ENCODE measurements around the gene GPR32. TPM values are rescaled to one million over a fixed set of nuclear protein-coding genes. Genes with fewer than 3 reads are reported as not detected.

Gene GPR32
- total and polyA plus RNA-seq, 2 of the 8 experiments (the other 6 are each of a cell fraction or from before 2014, with no cell fraction given), result not detected

DNA sequence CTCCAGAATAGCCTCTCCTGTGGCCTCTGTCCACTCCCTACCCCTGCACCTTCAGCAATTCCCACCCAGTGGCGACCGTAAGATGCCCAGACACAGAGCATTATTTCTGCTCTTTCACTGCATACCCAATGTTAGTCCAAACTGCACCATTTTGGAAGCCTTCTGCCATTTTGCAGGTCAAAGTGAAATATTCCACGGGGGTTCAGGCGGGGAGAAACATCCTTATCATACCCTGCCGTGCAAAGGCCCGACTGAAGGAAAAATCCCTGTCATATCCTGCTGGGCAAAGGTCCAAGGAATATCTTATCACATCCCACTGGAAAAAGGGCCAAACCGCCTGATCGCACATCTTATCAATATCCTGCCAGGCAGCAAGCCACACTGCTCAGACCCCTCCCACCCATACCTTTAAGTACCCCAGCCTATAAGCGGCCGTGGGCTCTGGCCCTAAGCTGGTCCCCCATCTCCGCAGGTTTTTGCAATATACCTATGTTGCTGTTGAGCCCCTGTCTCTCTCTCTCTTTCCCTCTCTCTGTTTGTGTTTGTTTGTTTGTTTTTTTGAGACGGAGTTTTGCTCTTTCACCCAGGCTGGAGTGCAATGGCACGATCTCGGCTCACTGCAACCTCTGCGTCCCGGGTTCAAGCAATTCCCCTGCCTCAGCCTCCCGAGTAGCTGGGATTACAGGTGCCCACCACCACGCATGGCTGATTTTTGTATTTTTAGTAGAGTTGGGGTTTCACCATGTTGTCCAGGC lies 28.9 kb upstream of the GPR32 start:
- H2BK120ac ChIP-seq (replicated peaks; ENCODE audit: low read depth, low read length), result no peak overlapping the region
- no peak overlapping the region for H4K8ac ChIP-seq (ENCODE audit: extremely low read depth, insufficient read depth, low read length)
- no peak overlapping the region for H2BK12ac ChIP-seq (ENCODE audit: low read depth, low read length)
- H3K79me1 ChIP-seq (ENCODE audit: low read depth, low read length), result no peaks in the 10 kb centered on the region
- H3K9ac ChIP-seq (replicated peaks in 1 of 4; ENCODE audit: extremely low read depth in 1 of 4, low read depth in 3 of 4, low read length in 3 of 4), result no peak overlapping the region
- H3K14ac ChIP-seq (ENCODE audit: insufficient read length), result no peak overlapping the region
- POLR2A ChIA-PET (ENCODE audit: partially characterized antibody), result interaction anchor here (1.1 kb wide), 1 partner anchor 48 kb away, joined by 3 read pairs; no protein-coding TSS in a partner anchor
- no peaks in the 10 kb centered on the region for H3K9me3 ChIP-seq (ENCODE audit: insufficient read depth in 2 of 2, low read depth in 1 of 2, low read length in 1 of 2)
- H3K36me3 ChIP-seq (ENCODE audit: control insufficient read depth in 2 of 4, insufficient read depth in 4 of 4, low read length in 3 of 4), result no peaks in the 10 kb centered on the region
- H3K4me2 ChIP-seq (ENCODE audit: insufficient read depth in 1 of 2, low read depth in 2 of 2, low read length in 2 of 2), result no peak overlapping the region
- 79% methylated on average over 18 of the region's 18 CpGs; no CpG with 5 or more reads in 1 of the 2 experiments for WGBS, 2 experiments (ENCODE audit: extremely low coverage in 1 of 2, insufficient coverage in 1 of 2, insufficient read length in 1 of 2, insufficient replicate concordance in 2 of 2, low coverage in 1 of 2, low lambda C conversion rate in 2 of 2, missing lambda C conversion rate in 1 of 2)
- H3K23me2 ChIP-seq (ENCODE audit: low read depth, low read length), result no peaks in the 10 kb centered on the region
- CTCF ChIA-PET (ENCODE audit: partially characterized antibody), result interaction anchor here (0.6 to 1.3 kb wide), 4 partner anchors 11 to 164 kb away, joined by 3 read pairs; no protein-coding TSS in a partner anchor
- H4K5ac ChIP-seq (ENCODE audit: insufficient read length, low read depth, low read length), result no peak overlapping the region
- no peak overlapping the region for H2BK15ac ChIP-seq (ENCODE audit: low read length)
- H3K79me2 ChIP-seq (ENCODE audit: control insufficient read depth in 1 of 2, insufficient read depth in 2 of 2, low read length in 2 of 2), result no peaks in the 10 kb centered on the region
- no peak overlapping the region for H3K23ac ChIP-seq (ENCODE audit: insufficient read length)
- H2AFZ ChIP-seq (ENCODE audit: low read length), result no peak overlapping the region
- H3K4ac ChIP-seq (replicated peaks; ENCODE audit: insufficient read length, low read depth, low read length), result no peak overlapping the region
- H2BK5ac ChIP-seq (ENCODE audit: low read depth, low read length), result no peak overlapping the region
- H3K56ac ChIP-seq (replicated peaks; ENCODE audit: insufficient read length, low read depth, low read length), result no peak overlapping the region
- no peak overlapping the region for H3K4me3 ChIP-seq (ENCODE audit: extremely low read depth in 1 of 4, insufficient read depth in 2 of 4, low read depth in 3 of 4, low read length in 4 of 4)
- H4K20me1 ChIP-seq (replicated peaks in 1 of 2; ENCODE audit: control insufficient read depth in 1 of 2, insufficient read depth in 2 of 2, low read length in 2 of 2), result peaks cover 0 to 2% of the 10 kb centered on the region in 2 experiments
- H3K27me3 ChIP-seq (replicated peaks in 1 of 4; ENCODE audit: control insufficient read depth in 3 of 4, extremely low read depth in 1 of 4, insufficient read depth in 3 of 4, low read length in 3 of 4), result 0 out of 7 replicates have a peak, but pooled peaks cover 0 to 2% (median 0%) of the 10 kb centered on the region in 4 experiments
- no peak overlapping the region for H4K91ac ChIP-seq (replicated peaks; ENCODE audit: insufficient read length, low read length)
- no peak for DNase-seq (ENCODE audit: low read depth in 1 of 2, low spot score in 2 of 2)
- H3K27ac ChIP-seq (ENCODE audit: low read depth, low read length), result no peak overlapping the region
- H3K18ac ChIP-seq (ENCODE audit: extremely low read depth, low read length), result no peak overlapping the region
- H3K4me1 ChIP-seq (replicated peaks in 1 of 4; ENCODE audit: control insufficient read depth in 3 of 4, insufficient read depth in 4 of 4, low read length in 3 of 4), result peaks cover 0 to 4% (median 0%) of the 10 kb centered on the region in 4 experiments; a peak in 1 of 7 replicates
- H2AK5ac ChIP-seq (ENCODE audit: low read depth, low read length), result no peak overlapping the region
- no peak for FAIRE-seq
- H2BK20ac ChIP-seq (ENCODE audit: low read length), result no peak overlapping the region
- no peak for TF ChIP-seq NANOG (IDR thresholded peaks at IDR 0.05; ENCODE audit: insufficient read depth, low read depth, low read length, poor library complexity, severe bottlenecking)
- TF ChIP-seq SP1 (IDR thresholded peaks at IDR 0.05; ENCODE audit: low read depth, low read length), result no peak
- no peak for TF ChIP-seq POU5F1 (IDR thresholded peaks at IDR 0.05; ENCODE audit: low read depth, low read length)
- TF ChIP-seq CBX8 (IDR thresholded peaks at IDR 0.05; ENCODE audit: borderline replicate concordance, low read depth, low read length), result no peak
- no peak for TF ChIP-seq POLR2AphosphoS5 (IDR thresholded peaks at IDR 0.05; ENCODE audit: low read depth, low read length)
- TF ChIP-seq BACH1 (IDR thresholded peaks at IDR 0.05; ENCODE audit: low read length), result no peak
- TF ChIP-seq, protein P1, sequence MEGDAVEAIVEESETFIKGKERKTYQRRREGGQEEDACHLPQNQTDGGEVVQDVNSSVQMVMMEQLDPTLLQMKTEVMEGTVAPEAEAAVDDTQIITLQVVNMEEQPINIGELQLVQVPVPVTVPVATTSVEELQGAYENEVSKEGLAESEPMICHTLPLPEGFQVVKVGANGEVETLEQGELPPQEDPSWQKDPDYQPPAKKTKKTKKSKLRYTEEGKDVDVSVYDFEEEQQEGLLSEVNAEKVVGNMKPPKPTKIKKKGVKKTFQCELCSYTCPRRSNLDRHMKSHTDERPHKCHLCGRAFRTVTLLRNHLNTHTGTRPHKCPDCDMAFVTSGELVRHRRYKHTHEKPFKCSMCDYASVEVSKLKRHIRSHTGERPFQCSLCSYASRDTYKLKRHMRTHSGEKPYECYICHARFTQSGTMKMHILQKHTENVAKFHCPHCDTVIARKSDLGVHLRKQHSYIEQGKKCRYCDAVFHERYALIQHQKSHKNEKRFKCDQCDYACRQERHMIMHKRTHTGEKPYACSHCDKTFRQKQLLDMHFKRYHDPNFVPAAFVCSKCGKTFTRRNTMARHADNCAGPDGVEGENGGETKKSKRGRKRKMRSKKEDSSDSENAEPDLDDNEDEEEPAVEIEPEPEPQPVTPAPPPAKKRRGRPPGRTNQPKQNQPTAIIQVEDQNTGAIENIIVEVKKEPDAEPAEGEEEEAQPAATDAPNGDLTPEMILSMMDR (IDR thresholded peaks at IDR 0.05; ENCODE audit: control extremely low read depth in 1 of 3, insufficient read depth in 1 of 3, low read depth in 1 of 3, low read length in 3 of 3), result no peak
- no peak for TF ChIP-seq TAF1 (IDR thresholded peaks at IDR 0.05; ENCODE audit: low read depth, low read length)
- TF ChIP-seq BCL11A (IDR thresholded peaks at IDR 0.05; ENCODE audit: low read depth in 2 of 2, low read length in 2 of 2), result no peak
